HepG2 (cell line): Measurements from ENCODE around the gene HHEX. TPM values are rescaled to one million over a fixed set of nuclear protein-coding genes. Genes with fewer than 3 reads are reported as not detected.

Experiments
- AHDC1 ChIP-seq: sonication (generic); formaldehyde crosslinking; IDR thresholded peaks from 2 replicates; pipeline ENCODE4 v1.5.1; 2020; ENCODE audit warnings: mild to moderate bottlenecking, missing genetic modification reagents, borderline replicate concordance
- ARID4A ChIP-seq: sonication (generic); formaldehyde crosslinking; IDR thresholded peaks from 2 replicates; pipeline ENCODE4 v1.5.0; 2020; ENCODE audit warnings: mild to moderate bottlenecking, missing genetic modification reagents, borderline replicate concordance
- HNRNPK ChIP-seq: fragments of 200-400 bp; formaldehyde crosslinking; IDR thresholded peaks from 2 replicates; pipeline ENCODE4 v1.6.1; 2018; ENCODE audit warnings: low read length, low read depth, moderate library complexity, mild to moderate bottlenecking; ENCODE audit not compliant: poor library complexity, severe bottlenecking
- IKZF4 ChIP-seq: sonication (generic); formaldehyde crosslinking; IDR thresholded peaks from 2 replicates; pipeline ENCODE4 v1.5.1; 2020; ENCODE audit warnings: borderline replicate concordance, mild to moderate bottlenecking, low read depth, missing genetic modification reagents; ENCODE audit errors: not compliant biosample characterization
- KLF12 ChIP-seq: sonication (generic); formaldehyde crosslinking; IDR thresholded peaks from 2 replicates; pipeline ENCODE4 v1.4.0; 2020; ENCODE audit warnings: missing genetic modification reagents, borderline replicate concordance
- NKX3-1 ChIP-seq: sonication (generic); formaldehyde crosslinking; IDR thresholded peaks from 2 replicates; pipeline ENCODE4 v1.5.0; 2020; ENCODE audit warnings: missing genetic modification reagents
- POLR2AphosphoS5 ChIP-seq: IDR thresholded peaks from 2 replicates; pipeline ENCODE4 v1.6.1; 2012; ENCODE audit warnings: low read depth, low read length
- SIN3A ChIP-seq: IDR thresholded peaks from 2 replicates; pipeline ENCODE4 v1.6.1; 2011; ENCODE audit warnings: low read depth, mild to moderate bottlenecking, control low read depth, low read length, borderline replicate concordance
- SIX1 ChIP-seq: sonication (generic); formaldehyde crosslinking; IDR thresholded peaks from 2 replicates; pipeline ENCODE4 v1.4.0; 2020; ENCODE audit warnings: missing genetic modification reagents, borderline replicate concordance
- SRSF4 ChIP-seq: fragments of 200-400 bp; formaldehyde crosslinking; IDR thresholded peaks from one replicate; pipeline ENCODE4 v1.6.1; 2018; ENCODE audit warnings: mild to moderate bottlenecking, low read depth, low read length, moderate library complexity; ENCODE audit not compliant: poor library complexity, severe bottlenecking
- SYNCRIP ChIP-seq: fragments of 200-400 bp; formaldehyde crosslinking; IDR thresholded peaks from 2 replicates; pipeline ENCODE4 v1.6.1; 2018; ENCODE audit warnings: mild to moderate bottlenecking, low read depth, low read length; ENCODE audit not compliant: insufficient read depth
- TFDP2 ChIP-seq: sonication (generic); formaldehyde crosslinking; IDR thresholded peaks from 2 replicates; pipeline ENCODE4 v1.4.0; 2020; ENCODE audit warnings: missing genetic modification reagents
- ZEB1 ChIP-seq: IDR thresholded peaks from 2 replicates; pipeline ENCODE4 v1.6.1; 2012; ENCODE audit warnings: mild to moderate bottlenecking, low read depth, inconsistent platforms; ENCODE audit not compliant: insufficient replicate concordance
- ZGPAT ChIP-seq: IDR thresholded peaks from 2 replicates; pipeline ENCODE4 v1.6.1; 2016; ENCODE audit warnings: mild to moderate bottlenecking
- polyA plus RNA-seq, 8 experiments: library from polyadenylated mRNA; depleted of rRNA in 3 of 8; stranded (reverse) in 7 of 8; unstranded in 1 of 8; fragments of >200 nt; fragmentation: Illumina TruSeq in 4 of 8; extraction: Trizol in 4 of 8; gene quantifications; 2 replicates each; pipeline versions ENCODE4 v1.2.1 to v1.2.3, GENCODE V29; 2011 to 2016; ENCODE audit warnings: low read depth in 4 of 8, missing spikeins in 1 of 8, mixed read lengths in 1 of 8; ENCODE audit not compliant: insufficient read depth in 1 of 8
- total RNA-seq, 5 experiments: library from RNA; depleted of rRNA; stranded (reverse); fragments of >200 nt; fragmentation: Illumina TruSeq; extraction: Trizol; gene quantifications; 2 replicates each; pipeline ENCODE4 v1.2.3, GENCODE V29; 2016; ENCODE audit warnings: low read depth in 1 of 5

The HHEX gene
- total and polyA plus RNA-seq, 2 of the 13 experiments (the other 11 are each of a cell fraction or from before 2014, with no cell fraction given), result 44.5 to 48.7 TPM

GRCh38 chr10:92697663-92698511 is 8.1 kb downstream of the HHEX start (continued):
- TF ChIP-seq ZEB1 (peak; percentile 88), ARID4A (CRISPR knock-in tag) (no peak), SIX1 (CRISPR knock-in tag) (peak; percentile 89), IKZF4 (CRISPR knock-in tag) (no peak), HNRNPK (no peak), TFDP2 (CRISPR knock-in tag) (0 out of 2 replicates have a peak, but pooled peaks have one; percentile 27), SYNCRIP (no peak), ZGPAT (CRISPR knock-in tag) (peak; percentile 87), SIN3A (peak; percentile 38; the same call in 1 of the 2 replicates), POLR2AphosphoS5 (no peak), NKX3-1 (CRISPR knock-in tag) (0 out of 2 replicates have a peak, but pooled peaks have one; percentile 66), AHDC1 (CRISPR knock-in tag) (peak; percentile 86; the same call in 1 of the 2 replicates), KLF12 (CRISPR knock-in tag) (no peak), SRSF4 (no peak)
